Epithelial cell of prostate (primary cell): ENCODE measurements around the gene CFHR1.

ENCODE experiments used
- DNase-seq: peaks from one replicate; pipeline ENCODE4 v3.0.0-alpha.2; 2011; ENCODE audit warnings: low read depth, low spot score
- H3K27ac ChIP-seq: fragments of 450-650 bp; 2 replicates; pipeline ENCODE4 v1.5.1; 2017; ENCODE audit warnings: mild to moderate bottlenecking

The CFHR1 gene

DNA sequence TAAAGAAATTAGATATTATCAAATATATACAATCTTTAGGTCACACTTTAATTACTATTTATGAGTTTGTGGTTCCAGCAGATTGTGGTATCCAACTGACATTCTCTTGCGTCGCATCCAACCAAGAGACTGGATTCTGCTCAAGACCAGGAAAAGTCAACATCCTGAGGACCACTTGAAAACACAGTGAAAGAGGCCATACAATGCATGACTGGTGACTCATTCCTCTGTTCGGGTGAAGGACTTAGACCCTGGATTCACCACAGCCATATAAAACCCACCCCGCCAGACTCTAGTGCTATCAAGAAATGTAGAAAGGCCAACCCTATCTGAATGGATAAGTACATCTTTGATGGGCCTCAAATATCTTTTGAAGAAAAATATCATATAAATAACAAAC lies 53.9 kb downstream of the CFHR1 start:
- DNase-seq, result no peak

DNA sequence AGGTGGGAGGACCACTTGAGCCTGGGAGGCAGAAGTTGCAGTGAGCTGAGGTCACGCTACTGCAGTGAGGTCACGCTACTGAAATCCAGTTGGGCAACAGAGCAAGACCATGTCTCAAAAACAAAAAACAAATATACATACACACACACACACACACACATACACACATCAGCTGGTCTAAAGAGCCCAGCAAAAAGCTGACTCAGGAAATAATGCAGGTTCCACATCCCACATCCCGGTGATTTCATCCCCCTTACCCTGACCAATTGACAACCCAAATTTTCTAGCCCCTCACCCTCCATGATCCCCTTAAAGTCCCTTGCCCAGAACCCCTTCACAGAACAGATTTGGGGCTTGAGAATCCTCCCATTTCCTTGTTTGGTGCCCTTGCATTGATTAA lies 56.4 kb downstream of the CFHR1 start:
- no peak overlapping the region for H3K27ac ChIP-seq
- DNase-seq, result no peak

More for the DNA sequence above, 53.9 kb downstream of the CFHR1 start:
- H3K27ac ChIP-seq, result no peak overlapping the region

GRCh38 chr1:196877964-196878363 lies 58.4 kb downstream of the CFHR1 start:
- DNase-seq, result no peak
- no peak overlapping the region for H3K27ac ChIP-seq
